GM12878 (cell line): ENCODE measurements around the gene KIDINS220. TPM values are rescaled to one million over a fixed set of nuclear protein-coding genes. Genes with fewer than 3 reads are reported as not detected.

ENCODE experiments used
- ATAC-seq: fragments of 200-7000 bp; cut with Tn5 transposase; 3 replicates; pipeline ENCODE4 v1.9.1; 2020; ENCODE audit warnings: mild to moderate bottlenecking, moderate library complexity
- BruUV-seq: library from RNA; stranded (reverse); fragments of 400-500 nt; replicated peaks from 2 replicates; lab custom pipeline; 2021; lab: Mats Ljungman, UMichigan
- CTCF ChIA-PET: fragments of 300-600 bp; sonication (Branson Sonifier 250); formaldehyde crosslinking; extraction: SDS; loops from one replicate; lab custom pipeline; 2021; ENCODE audit warnings: inconsistent platforms; lab: Yijun Ruan, JAX
- POLR2A ChIA-PET: fragments of 350-600 bp; formaldehyde crosslinking; extraction: SDS; loops from one replicate; lab custom pipeline; 2021; ENCODE audit warnings: inconsistent platforms; lab: Charles Lee
- RAD21 ChIA-PET: fragments of 300-600 bp; sonication (Branson Sonifier 250); formaldehyde crosslinking; loops from one replicate; lab custom pipeline; 2023; ENCODE audit warnings: antibody characterized with exemption; ENCODE audit not compliant: unreplicated experiment; lab: Charles Lee
- SMC1A ChIA-PET: fragments of 300-600 bp; sonication (Branson Sonifier 250); formaldehyde crosslinking; loops from one replicate; lab custom pipeline; 2023; ENCODE audit not compliant: unreplicated experiment, uncharacterized antibody; lab: Charles Lee
- DNase-seq: peaks from one replicate; pipeline ENCODE4 v3.0.0-alpha.2; 2011; ENCODE audit warnings: low read depth, low spot score
- FAIRE-seq: peaks from 3 replicates; lab custom pipeline; 2011; peaks lifted over from hg19 to GRCh38; lab: Jason Lieb, UNC
- H2AFZ ChIP-seq: 2 replicates; pipeline ENCODE4 v1.6.0; 2011; ENCODE audit warnings: low read depth, low read length, control low read depth; ENCODE audit not compliant: control insufficient read depth
- H3K27ac ChIP-seq: 2 replicates; pipeline ENCODE4 v1.5.1; 2011; ENCODE audit warnings: control low read depth; ENCODE audit not compliant: control insufficient read depth, insufficient read depth
- H3K27me3 ChIP-seq, 2 experiments: replicated peaks in 1 of 2; 2 replicates each; pipeline versions ENCODE4 v1.6.0 to v1.6.1; 2011; ENCODE audit warnings: low read length in 1 of 2; ENCODE audit not compliant: control insufficient read depth in 2 of 2, insufficient read depth in 2 of 2
- H3K36me3 ChIP-seq, 2 experiments: 2 replicates each; pipeline ENCODE4 v1.5.1; 2011; ENCODE audit warnings: low read length in 1 of 2; ENCODE audit not compliant: control insufficient read depth in 2 of 2, insufficient read depth in 2 of 2
- H3K4me1 ChIP-seq: 2 replicates; pipeline ENCODE4 v1.6.1; 2011; ENCODE audit warnings: mild to moderate bottlenecking, low read length, moderate library complexity, mixed read lengths; ENCODE audit not compliant: control insufficient read depth, insufficient read depth
- H3K4me2 ChIP-seq: 2 replicates; pipeline ENCODE4 v1.6.0; 2011; ENCODE audit warnings: control low read depth; ENCODE audit not compliant: control insufficient read depth, insufficient read depth
- H3K4me3 ChIP-seq: fragments of 200-600 bp; sonication (generic); 2 replicates; pipeline ENCODE4 v1.5.1; 2016
- H3K79me2 ChIP-seq: 2 replicates; pipeline ENCODE4 v1.6.0; 2011; ENCODE audit warnings: low read length; ENCODE audit not compliant: control insufficient read depth, insufficient read depth
- H3K9ac ChIP-seq: 2 replicates; pipeline ENCODE4 v1.8.0; 2011; ENCODE audit warnings: low read length, control low read depth, mixed read lengths; ENCODE audit not compliant: control insufficient read depth, insufficient read depth
- H3K9me3 ChIP-seq: replicated peaks from 3 replicates; pipeline ENCODE4 v1.5.1; 2011; ENCODE audit warnings: mild to moderate bottlenecking, low read length; ENCODE audit not compliant: control insufficient read depth, insufficient read depth
- H4K20me1 ChIP-seq: 2 replicates; pipeline ENCODE4 v1.6.0; 2011; ENCODE audit not compliant: control insufficient read depth, insufficient read depth
- BRCA1 ChIP-seq: IDR thresholded peaks from 2 replicates; pipeline ENCODE4 v1.6.1; 2011; ENCODE audit warnings: low read depth, low read length, improper control_type of control experiment
- CEBPZ ChIP-seq: fragments of 150-350 bp; IDR thresholded peaks from 2 replicates; pipeline ENCODE4 v1.6.1; 2016; ENCODE audit warnings: low read depth, low read length
- DPF2 ChIP-seq: fragments of 450-650 bp; IDR thresholded peaks from 2 replicates; pipeline ENCODE4 v1.6.1; 2017; ENCODE audit warnings: mild to moderate bottlenecking
- LARP7 ChIP-seq: fragments of 450-650 bp; IDR thresholded peaks from 2 replicates; pipeline ENCODE4 v1.6.1; 2017; ENCODE audit warnings: mild to moderate bottlenecking
- MEF2A ChIP-seq: IDR thresholded peaks from 2 replicates; pipeline ENCODE4 v1.6.1; 2011; ENCODE audit warnings: low read depth, mild to moderate bottlenecking, low read length, moderate library complexity; ENCODE audit not compliant: insufficient read depth
- MEF2B ChIP-seq: fragments of 450-650 bp; IDR thresholded peaks from 2 replicates; pipeline ENCODE4 v1.6.1; 2018; ENCODE audit warnings: mild to moderate bottlenecking, moderate library complexity; ENCODE audit not compliant: partially characterized antibody, poor library complexity, severe bottlenecking
- MLLT1 ChIP-seq: fragments of 450-650 bp; IDR thresholded peaks from 2 replicates; pipeline ENCODE4 v1.6.1; 2016; ENCODE audit warnings: mild to moderate bottlenecking
- NFYB ChIP-seq: IDR thresholded peaks from 2 replicates; pipeline ENCODE4 v1.6.1; 2011; ENCODE audit warnings: low read depth, mild to moderate bottlenecking, low read length, improper control_type of control experiment, moderate library complexity; ENCODE audit not compliant: insufficient read depth
- RBBP5 ChIP-seq: fragments of 200-600 bp; sonication (generic); conservative IDR thresholded peaks from 2 replicates; pipeline ENCODE4 v1.6.1; 2016
- USF2 ChIP-seq: IDR thresholded peaks from 2 replicates; pipeline ENCODE4 v1.6.1; 2011; ENCODE audit warnings: low read depth, low read length, improper control_type of control experiment, borderline replicate concordance
- ZBED1 ChIP-seq: IDR thresholded peaks from 2 replicates; pipeline ENCODE4 v1.6.1; 2016; ENCODE audit warnings: borderline replicate concordance
- ZNF592 ChIP-seq: fragments of 450-650 bp; IDR thresholded peaks from 2 replicates; pipeline ENCODE4 v1.6.1; 2017; ENCODE audit warnings: mild to moderate bottlenecking, moderate library complexity
- WGBS: methylation state at CpG from one replicate; pipeline ENCODE4 v1.1.6; 2016; ENCODE audit warnings: low lambda C conversion rate; ENCODE audit not compliant: insufficient replicate concordance, insufficient coverage; ENCODE audit errors: missing lambda C conversion rate; 5-methylcytosine and 5-hydroxymethylcytosine counted together
- in situ Hi-C: fragments of 300-500 bp; cut with MboI; formaldehyde crosslinking; loops from 9 replicates; pipeline ENCODE4 v1.14.3; 2018; ENCODE audit warnings: mixed read lengths
- intact Hi-C: fragments of 100-400 bp; cut with micrococcal nuclease; formaldehyde crosslinking; loops from one replicate; pipeline ENCODE4 v1.14.2; 2022; ENCODE audit not compliant: unreplicated experiment
- polyA plus RNA-seq, 11 experiments: library from polyadenylated mRNA; depleted of rRNA in 4 of 11; unstranded in 6 of 11; stranded (reverse) in 5 of 11; fragments of >200 nt; fragmentation: Nextera tagmentation in 4 of 11; fragmentation: Illumina TruSeq in 1 of 11; extraction: Ambion mirVana in 4 of 11; extraction: Trizol in 1 of 11; gene quantifications; 1 replicate in 1 of 11; 2 replicates in 10 of 11; pipeline versions ENCODE4 v1.2.1 to v1.2.3, GENCODE V29; 2011 to 2016; ENCODE audit warnings: inconsistent platforms in 2 of 11, missing spikeins in 2 of 11, low read depth in 1 of 11
- total RNA-seq, 4 experiments: library from RNA; depleted of rRNA in 3 of 4; stranded (reverse); fragments of >200 nt in 3 of 4; fragmentation: Illumina TruSeq in 1 of 4; extraction: Trizol in 1 of 4; gene quantifications; 2 replicates each; pipeline versions ENCODE4 v1.2.1 to v1.2.3, GENCODE V29; 2013 to 2021

Gene KIDINS220
- total and polyA plus RNA-seq, 10 of the 15 experiments (the other 5 are each of a cell fraction or from before 2014, with no cell fraction given) = 6.0 to 31.2 (median 16.0) TPM

GRCh38 chr2:8692783-8693156, 144.6 kb downstream of the KIDINS220 start (continued):
- no peak for TF ChIP-seq ZNF592
- no peak for TF ChIP-seq BRCA1
- no peak for TF ChIP-seq MEF2B
- TF ChIP-seq ZBED1 = no peak
- TF ChIP-seq LARP7 = no peak
- TF ChIP-seq, all 136 proteins: peak for 0

- CTCF ChIA-PET = interaction anchor here (0.6 to 2.3 kb wide), 12 partner anchors 12 to 1595 kb away, joined by 3 to 22 read pairs (median 4); no protein-coding TSS in a partner anchor
- intact Hi-C loops = loop anchor here (2.0 kb wide), 1 partner anchor 69 kb away; no protein-coding TSS in a partner anchor
- Histone ChIP-seq H3K36me3 (no peaks in the 10 kb centered on the region), H3K27me3 (no peaks in the 10 kb centered on the region), H3K4me3 (no peak overlapping the region), H3K79me2 (no peaks in the 10 kb centered on the region), H3K9me3 (no peaks in the 10 kb centered on the region; the same call in 2 of the 3 replicates), H3K4me2 (no peak overlapping the region), H4K20me1 (no peaks in the 10 kb centered on the region), H2AFZ (no peak overlapping the region), H3K9ac (no peak overlapping the region), H3K4me1 (no peaks in the 10 kb centered on the region; the same call in 1 of the 2 replicates), H3K27ac (no peak overlapping the region)
- FAIRE-seq = no peak
- in situ Hi-C loops = no loop called here
- POLR2A ChIA-PET = no interaction called here
- BruUV-seq = no TSS peak
- no peak for DNase-seq
- SMC1A ChIA-PET = interaction anchor here (0.9 to 2.0 kb wide), 3 partner anchors 10 to 298 kb away, joined by 3 to 6 read pairs (median 5); partner anchors contain the start of gene ID2
- RAD21 ChIA-PET = interaction anchor here (1.0 kb wide), 1 partner anchor 422 kb away, joined by 3 read pairs; no protein-coding TSS in a partner anchor
- ATAC-seq = no peak
- 59% methylated on average over 9 of the region's 9 CpGs for WGBS
- no peak for TF ChIP-seq USF2
- no peak for TF ChIP-seq NFYB
- TF ChIP-seq MEF2A = no peak
- no peak for TF ChIP-seq MLLT1
- TF ChIP-seq DPF2 = no peak
- no peak for TF ChIP-seq RBBP5
- no peak for TF ChIP-seq CEBPZ
Measured at GRCh38 chr2:8691859-8692437, 145.5 kb downstream of the KIDINS220 start.
